GM12865 (cell line): ENCODE measurements around the gene MBP.

Experiments used
- DNase-seq: peaks from one replicate; pipeline ENCODE4 v3.0.0; 2010; ENCODE audit warnings: low read depth
- H3K4me3 ChIP-seq: 2 replicates; pipeline ENCODE4 v1.5.1; 2011; ENCODE audit warnings: mild to moderate bottlenecking, low read depth, low read length, control low read depth
- CTCF ChIP-seq: IDR thresholded peaks from 2 replicates; pipeline ENCODE4 v1.5.1; 2011; ENCODE audit warnings: low read length, control low read depth, low read depth, inconsistent platforms; ENCODE audit not compliant: insufficient read depth; ENCODE audit errors: missing control alignments

The MBP gene

GRCh38 chr18:76989647-76990190 lies 142.9 kb downstream of the MBP start:
- no peak for DNase-seq
- TF ChIP-seq CTCF, result no peak
- H3K4me3 ChIP-seq, result no peak overlapping the region

- H3K4me3 ChIP-seq, result no peak overlapping the region
- TF ChIP-seq CTCF, result no peak
- peak; percentile 68 for DNase-seq
These were observed 143.5 kb downstream of the MBP start for GRCh38 chr18:76988827-76989646.

- H3K4me3 ChIP-seq, result no peak overlapping the region
- no peak for DNase-seq
- TF ChIP-seq CTCF, result no peak
These were observed 144.4 kb downstream of the MBP start for GRCh38 chr18:76988031-76988826.

- TF ChIP-seq CTCF, result no peak
- H3K4me3 ChIP-seq, result no peak overlapping the region
- no peak for DNase-seq
These were observed 146.2 kb downstream of the MBP start for GRCh38 chr18:76986406-76986805.

GRCh38 chr18:76985951-76986236 lies 146.7 kb downstream of the MBP start:
- TF ChIP-seq CTCF, result no peak
- no peak overlapping the region for H3K4me3 ChIP-seq
- DNase-seq, result no peak

- DNase-seq, result no peak
- H3K4me3 ChIP-seq, result no peak overlapping the region
- TF ChIP-seq CTCF, result no peak
These were observed 147.2 kb downstream of the MBP start for GRCh38 chr18:76985156-76985950.
